GM12864 (cell line): ENCODE measurements around the gene QRFP.
A peak's percentile ranks its signal among the peaks of the same experiment; 100 is the strongest.

Experiments
- DNase-seq: peaks from one replicate; pipeline ENCODE4 v3.0.0-alpha.2; 2011; ENCODE audit warnings: low read depth
- H3K4me3 ChIP-seq: 2 replicates; pipeline ENCODE4 v1.5.1; 2011; ENCODE audit warnings: mild to moderate bottlenecking, low read depth, low read length, control low read depth
- CTCF ChIP-seq: IDR thresholded peaks from 2 replicates; pipeline ENCODE4 v1.5.1; 2011; ENCODE audit warnings: low read depth, mild to moderate bottlenecking, moderate library complexity, low read length, control low read depth, inconsistent platforms; ENCODE audit errors: missing control alignments

Gene QRFP

GRCh38 chr9:130933114-130934046 is 36.8 kb upstream of the QRFP start:
- TF ChIP-seq CTCF = no peak
- no peak overlapping the region for H3K4me3 ChIP-seq
- DNase-seq = no peak

- DNase-seq = no peak
- no peak overlapping the region for H3K4me3 ChIP-seq
- TF ChIP-seq CTCF = peak; percentile 41
Measured at GRCh38 chr9:130932255-130933079, 35.9 kb upstream of the QRFP start.

- no peak for TF ChIP-seq CTCF
- no peak for DNase-seq
- no peak overlapping the region for H3K4me3 ChIP-seq
Measured at GRCh38 chr9:130931508-130932254, 35.1 kb upstream of the QRFP start.

- no peak for DNase-seq
- no peak for TF ChIP-seq CTCF
- H3K4me3 ChIP-seq = no peak overlapping the region
Measured at GRCh38 chr9:130930804-130931349, 34.3 kb upstream of the QRFP start.

GRCh38 chr9:130930132-130930803 is 33.7 kb upstream of the QRFP start:
- no peak for TF ChIP-seq CTCF
- DNase-seq = no peak

GRCh38 chr9:130929571-130930038 is 33.0 kb upstream of the QRFP start:
- TF ChIP-seq CTCF = no peak
- no peak for DNase-seq
- no peak overlapping the region for H3K4me3 ChIP-seq

More at GRCh38 chr9:130930132-130930803, 33.7 kb upstream of the QRFP start:
- H3K4me3 ChIP-seq = no peak overlapping the region
